ENCODE results near the gene KAZN. TPM values are rescaled to one million over a fixed set of nuclear protein-coding genes. Genes with fewer than 3 reads are reported as not detected.

Gene KAZN
- total and polyA plus RNA-seq, 2 of the 8 experiments (the other 6 are each of a cell fraction or from before 2014, with no cell fraction given), result 3.7 to 11.8 TPM

DNA sequence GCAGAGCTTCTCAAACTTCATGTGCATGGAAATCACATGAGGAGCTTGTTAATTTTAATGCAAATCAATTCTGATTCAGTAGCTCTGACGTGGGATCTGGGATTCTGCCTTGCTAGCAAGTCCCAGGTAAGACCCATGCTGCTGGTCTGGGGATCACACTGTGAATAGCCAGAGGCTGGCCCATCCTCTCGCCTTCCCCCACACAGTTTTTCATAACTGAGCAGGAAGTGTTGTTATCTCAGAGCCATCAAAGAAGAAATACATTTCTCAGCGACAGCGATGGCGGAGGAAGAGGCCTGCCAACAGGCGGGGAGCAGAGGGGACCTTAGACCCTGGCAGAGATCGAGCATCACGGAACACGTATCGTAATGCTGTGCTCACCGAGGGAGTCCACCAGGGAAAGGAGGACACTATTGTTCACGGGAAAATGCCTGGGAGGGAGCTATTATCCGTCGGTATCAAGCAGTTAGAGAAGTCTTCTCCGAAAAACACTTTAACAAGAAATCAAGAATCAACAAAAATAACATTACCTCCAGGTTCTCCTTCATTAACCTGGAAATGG, 286.2 kb downstream of the KAZN start (continued):
- TF ChIP-seq, protein P1, sequence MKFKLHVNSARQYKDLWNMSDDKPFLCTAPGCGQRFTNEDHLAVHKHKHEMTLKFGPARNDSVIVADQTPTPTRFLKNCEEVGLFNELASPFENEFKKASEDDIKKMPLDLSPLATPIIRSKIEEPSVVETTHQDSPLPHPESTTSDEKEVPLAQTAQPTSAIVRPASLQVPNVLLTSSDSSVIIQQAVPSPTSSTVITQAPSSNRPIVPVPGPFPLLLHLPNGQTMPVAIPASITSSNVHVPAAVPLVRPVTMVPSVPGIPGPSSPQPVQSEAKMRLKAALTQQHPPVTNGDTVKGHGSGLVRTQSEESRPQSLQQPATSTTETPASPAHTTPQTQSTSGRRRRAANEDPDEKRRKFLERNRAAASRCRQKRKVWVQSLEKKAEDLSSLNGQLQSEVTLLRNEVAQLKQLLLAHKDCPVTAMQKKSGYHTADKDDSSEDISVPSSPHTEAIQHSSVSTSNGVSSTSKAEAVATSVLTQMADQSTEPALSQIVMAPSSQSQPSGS (IDR thresholded peaks at IDR 0.05; ENCODE audit: low read length), result no peak
- TF ChIP-seq ASH2L (IDR thresholded peaks at IDR 0.05; ENCODE audit: low read length) (no peak), MAFK (IDR thresholded peaks at IDR 0.05; ENCODE audit: low read depth, low read length) (no peak), SRF (IDR thresholded peaks at IDR 0.05; ENCODE audit: low read depth, low read length) (no peak), SP2 (IDR thresholded peaks at IDR 0.05; ENCODE audit: low read length) (no peak)
